Right lung (tissue), 5 donors: ENCODE results near the gene REC114. TPM values are rescaled to one million over a fixed set of nuclear protein-coding genes. Genes with fewer than 3 reads are reported as not detected.
"Not testable (repeated sequence)": the region's sequence is repeated elsewhere in the genome, so short reads cannot be mapped to it uniquely, and the experiment has no call there.

Experiments used
- DNase-seq, 2 donors: peaks; one replicate each; pipeline ENCODE4 v3.0.0-alpha.2; 2013
- polyA plus RNA-seq, 5 donors: library from polyadenylated mRNA; unstranded; fragments of 120-200 nt; gene quantifications; one replicate each; pipeline versions ENCODE4 v1.2.1 to v1.2.3, GENCODE V29; 2013; ENCODE audit warnings: inconsistent platforms in 1 of 5, low replicate concordance in 1 of 5; ENCODE audit not compliant: insufficient read length in 5 of 5, insufficient read depth in 1 of 5

Gene REC114
- polyA plus RNA-seq, 5 donors, result 0.13 TPM; not detected in 4

DNA sequence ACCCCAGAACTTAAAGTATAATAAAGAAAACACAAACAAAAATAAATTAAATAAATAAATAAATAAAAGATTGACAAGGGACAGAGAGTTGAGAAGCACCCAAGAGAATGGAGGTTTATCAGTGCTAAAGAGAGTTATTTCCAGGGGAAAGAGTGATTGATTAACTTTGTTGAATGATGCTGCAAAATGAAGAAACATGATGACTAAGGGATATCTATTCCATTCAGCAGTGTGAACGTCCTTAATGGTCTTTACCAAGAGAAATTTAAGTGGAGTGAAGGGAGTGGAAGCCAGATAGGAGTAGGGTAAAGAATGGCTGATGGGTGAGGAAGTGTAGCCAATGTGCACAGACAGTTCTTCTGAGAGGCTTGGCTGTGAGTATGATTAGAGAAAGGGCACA, 11.1 kb downstream of the REC114 start:
- DNase-seq, result no peak

DNA sequence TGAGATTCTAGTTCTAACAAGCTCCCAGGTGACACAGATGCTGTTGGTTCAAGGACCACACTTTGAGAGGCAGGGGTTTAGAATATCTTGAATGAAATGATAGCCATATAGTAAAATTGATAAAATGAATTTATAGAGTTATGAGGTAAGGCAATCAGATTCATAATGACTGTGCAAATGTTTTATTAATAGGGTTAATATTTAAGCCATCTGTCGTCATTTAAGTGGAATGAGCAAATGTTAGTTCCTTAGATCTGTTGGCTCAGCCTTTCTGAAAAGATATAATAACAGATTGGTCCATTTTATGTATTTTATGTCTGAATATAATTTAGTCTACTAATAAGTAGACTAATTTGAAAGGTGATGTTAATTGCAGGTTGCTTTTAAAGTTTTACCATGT, 12.9 kb downstream of the REC114 start:
- no peak for DNase-seq

DNA sequence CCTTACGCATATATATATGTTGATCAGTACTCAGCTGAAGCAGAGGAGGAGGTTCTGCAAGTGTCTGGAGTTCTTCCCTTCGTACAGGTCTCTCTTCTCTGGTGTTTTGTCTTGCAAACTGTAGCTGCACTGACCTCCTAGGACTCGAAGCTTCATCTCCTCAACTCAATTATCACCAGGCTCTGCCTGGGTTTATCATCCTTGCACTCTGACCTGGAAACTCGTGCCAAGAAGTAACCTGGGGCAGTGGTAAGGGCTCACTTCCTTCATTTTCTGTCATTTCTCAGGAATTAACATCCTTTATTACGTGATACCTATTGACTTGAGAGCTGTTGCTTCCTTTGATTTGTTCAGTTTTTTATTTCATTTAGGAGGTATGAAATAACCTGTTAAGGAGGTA, 14.4 kb downstream of the REC114 start:
- no peak for DNase-seq

GRCh38 chr15:73460662-73461061, 17.7 kb downstream of the REC114 start:
- no peak for DNase-seq

- no peak for DNase-seq
Observed at GRCh38 chr15:73464602-73465001, 21.6 kb downstream of the REC114 start.

GRCh38 chr15:73467758-73468157, 24.8 kb downstream of the REC114 start:
- no peak for DNase-seq

GRCh38 chr15:73474785-73475184, 31.8 kb downstream of the REC114 start:
- DNase-seq, result no peak

DNA sequence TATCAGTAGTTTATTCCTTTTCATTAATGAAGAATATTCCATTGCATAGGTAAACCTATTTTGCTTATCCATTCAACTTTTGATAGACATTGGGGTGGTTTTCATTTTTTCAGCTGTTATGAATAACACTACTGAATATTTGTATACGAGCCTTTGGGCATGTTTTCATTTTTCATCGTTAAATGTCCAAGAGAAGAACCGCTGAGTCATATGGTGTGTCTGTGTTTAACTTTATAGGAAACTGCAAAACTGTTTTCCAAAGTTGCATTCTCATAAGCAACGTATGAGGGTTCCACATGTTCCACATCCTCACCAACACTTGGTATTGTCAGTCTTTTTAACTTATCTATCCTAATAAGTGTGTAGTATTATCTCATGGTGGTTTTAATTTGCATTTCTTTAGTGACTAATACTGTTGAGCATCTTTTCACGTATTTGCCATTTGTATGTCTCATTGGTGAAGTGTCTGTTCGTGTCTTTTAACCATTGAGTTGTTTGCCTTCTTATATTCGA, 33.8 kb downstream of the REC114 start:
- DNase-seq, result no peak

DNA sequence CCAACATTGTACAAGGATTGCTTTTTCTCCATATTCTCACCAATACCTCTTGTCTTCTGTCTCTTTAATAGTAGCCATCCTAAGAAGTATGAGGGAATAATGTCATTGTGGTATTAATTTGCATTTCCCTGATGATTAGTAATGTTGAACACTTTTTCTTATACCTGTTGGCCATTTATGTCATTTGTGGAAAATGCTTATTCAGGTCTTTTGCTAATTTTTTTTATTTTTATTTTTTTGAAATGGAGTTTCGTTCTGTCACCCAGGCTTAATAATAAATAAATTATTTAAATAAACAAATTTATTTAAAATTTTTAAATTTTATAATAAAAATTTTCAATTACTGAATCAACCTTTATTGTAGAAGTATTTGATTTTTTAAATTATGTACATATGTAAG, 37.1 kb downstream of the REC114 start:
- no peak for DNase-seq

DNA sequence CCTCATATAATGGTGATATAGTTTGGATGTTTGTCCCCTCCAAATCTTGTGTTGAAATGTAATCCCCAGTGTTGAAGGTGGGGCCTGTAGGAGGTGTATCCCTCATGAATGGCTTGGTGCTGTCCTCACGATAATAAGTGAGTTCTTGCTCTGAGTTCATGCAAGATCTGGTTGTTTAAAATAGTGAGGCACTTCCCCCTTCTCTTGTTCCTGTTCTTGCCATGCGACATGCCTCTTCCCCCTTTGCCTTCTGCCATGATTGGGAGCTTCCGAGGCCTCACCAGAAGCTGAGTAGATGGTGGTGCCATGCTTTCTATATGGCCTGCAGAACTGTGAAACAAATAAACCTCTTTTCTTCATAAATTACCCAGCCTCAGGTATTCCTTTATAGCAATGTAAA, 39.2 kb downstream of the REC114 start:
- no peak for DNase-seq

- DNase-seq, result no peak
Observed at GRCh38 chr15:73483053-73483452, 40.1 kb downstream of the REC114 start.

- DNase-seq, result no peak
Observed at GRCh38 chr15:73485372-73485771, 42.4 kb downstream of the REC114 start.

- not testable (repeated sequence) for DNase-seq
Observed at GRCh38 chr15:73485885-73486284, 42.9 kb downstream of the REC114 start.

DNA sequence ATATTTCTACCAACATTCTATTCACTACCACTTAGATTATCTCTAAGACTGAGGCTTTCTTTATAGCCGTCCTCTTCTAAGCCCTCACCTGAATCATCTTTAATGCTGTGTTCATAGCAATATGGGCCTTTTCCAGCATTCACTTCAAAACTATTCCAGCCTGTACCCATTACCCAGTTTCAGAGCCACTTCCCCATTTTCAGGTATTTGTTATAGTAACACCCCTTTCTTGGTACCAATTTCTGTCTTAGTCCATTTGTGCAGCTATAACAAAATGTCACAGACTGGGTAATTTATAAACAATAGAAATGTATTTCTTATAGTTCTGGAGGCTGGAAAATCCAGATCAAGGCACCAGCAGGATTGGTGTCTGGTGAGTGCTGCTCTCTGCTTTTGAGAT, 45.7 kb downstream of the REC114 start:
- no peak for DNase-seq

DNA sequence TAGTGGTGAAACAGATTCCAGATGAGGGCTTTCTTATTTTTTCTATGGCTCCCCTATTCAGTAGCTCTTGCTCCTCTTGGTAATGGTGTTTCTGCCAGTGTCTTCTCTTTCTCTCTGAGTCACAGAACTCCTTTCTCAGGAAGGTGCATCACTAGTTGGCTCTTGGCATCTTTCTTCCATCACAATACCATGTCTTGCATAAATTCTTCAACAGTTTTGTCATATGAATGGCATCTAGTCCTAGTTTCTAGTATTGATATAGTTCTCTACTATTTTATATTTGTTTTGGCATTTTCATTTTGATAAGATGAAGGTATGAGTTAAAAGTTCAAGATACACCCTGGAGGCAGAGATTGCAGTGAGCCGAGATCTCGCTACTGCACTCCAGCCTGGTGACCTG, 51.0 kb downstream of the REC114 start:
- DNase-seq, result no peak

- no peak for DNase-seq
Observed at GRCh38 chr15:73495181-73495580, 52.2 kb downstream of the REC114 start.

DNA sequence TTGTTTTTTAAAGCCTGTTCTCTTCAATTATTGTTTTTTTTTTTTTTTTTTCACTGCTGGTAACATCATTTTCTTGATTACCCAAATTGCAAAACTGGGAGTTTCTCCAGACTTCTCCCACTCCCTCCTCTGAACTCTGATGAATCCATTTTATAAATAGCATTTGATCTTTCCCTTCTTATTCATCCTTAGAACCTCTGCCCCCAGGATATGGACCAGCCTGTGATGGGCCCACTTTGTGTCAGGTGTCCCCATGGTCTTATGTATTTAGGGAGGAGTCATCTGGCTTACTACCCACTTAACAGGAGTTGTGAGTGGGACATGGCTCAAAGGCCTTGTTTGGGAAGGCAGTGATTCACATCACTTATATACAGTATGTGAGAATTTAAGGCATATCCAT, 57.7 kb downstream of the REC114 start:
- DNase-seq, result no peak

DNA sequence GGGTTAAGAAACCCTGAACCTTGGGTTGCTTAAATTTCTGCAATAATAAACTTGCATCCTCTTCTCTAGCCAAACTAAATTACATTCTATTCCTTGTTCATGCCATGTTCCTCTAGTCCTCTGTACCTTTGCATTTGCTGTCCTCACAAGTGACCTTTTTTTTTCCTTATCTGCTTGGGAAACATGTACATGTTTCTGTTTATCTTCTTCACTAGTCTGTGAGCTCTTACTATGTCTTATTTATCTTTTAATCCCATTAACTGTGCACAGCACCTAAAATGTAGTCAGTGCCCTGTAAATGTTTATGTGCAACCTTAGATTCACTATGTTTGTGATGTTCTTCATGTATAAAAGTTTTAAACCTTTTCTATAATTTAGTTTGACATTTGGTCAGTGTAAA, 61.9 kb downstream of the REC114 start:
- DNase-seq, result no peak

DNA sequence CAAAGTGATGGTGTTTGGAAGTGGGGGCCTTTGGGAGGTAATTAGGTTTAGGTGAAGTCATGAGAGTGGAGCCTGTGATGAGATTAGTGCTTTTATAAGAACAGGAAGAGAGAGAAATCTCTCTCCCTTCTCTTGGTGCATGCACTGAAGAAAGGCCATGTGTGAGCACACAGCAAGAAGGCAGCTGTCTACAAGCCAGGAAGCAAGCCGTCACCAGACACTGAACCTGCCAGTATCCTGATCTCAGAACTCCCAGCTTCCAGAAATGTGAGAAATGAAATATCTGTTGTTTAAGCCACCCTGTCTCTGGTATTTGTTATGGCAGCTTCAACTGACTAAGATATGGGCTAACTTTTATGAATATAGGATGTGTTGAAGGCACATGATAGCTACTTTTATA, 72.6 kb downstream of the REC114 start:
- no peak for DNase-seq

- no peak for DNase-seq
Observed at GRCh38 chr15:73517566-73517965, 74.6 kb downstream of the REC114 start.

DNA sequence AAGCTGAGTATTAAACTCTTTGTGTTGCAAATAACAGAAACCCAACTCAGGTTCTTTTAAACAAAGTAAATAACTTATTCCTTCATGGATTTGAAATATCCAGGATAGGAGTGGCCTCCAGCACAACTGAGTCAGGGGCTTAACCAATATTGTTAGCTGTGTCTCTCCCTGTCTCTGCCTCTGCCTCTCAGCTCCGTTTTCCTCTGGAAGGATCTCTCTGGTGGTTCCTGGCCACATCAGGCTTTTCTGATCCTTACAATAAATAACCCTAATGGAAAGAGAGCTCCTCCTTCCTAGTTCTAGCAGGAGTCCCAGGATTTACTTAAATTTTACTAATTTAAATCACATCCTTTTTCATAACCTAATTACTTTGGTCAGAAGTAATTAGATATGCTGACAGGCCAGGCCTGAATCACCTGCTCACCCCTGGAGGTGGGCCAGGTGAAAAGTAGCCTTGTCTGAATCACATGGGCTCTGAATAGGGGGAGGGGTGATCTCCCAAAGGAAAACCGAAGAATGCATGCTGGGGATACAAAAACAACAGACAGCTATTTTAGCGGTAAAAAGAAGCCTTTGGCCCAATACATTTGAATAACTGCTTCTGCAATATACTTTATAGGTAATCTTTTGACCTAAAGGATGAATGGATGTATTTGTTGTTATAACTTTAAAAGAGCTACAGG, 75.4 kb downstream of the REC114 start:
- DNase-seq, result no peak

- no peak for DNase-seq
Observed at GRCh38 chr15:73518876-73519733, 76.1 kb downstream of the REC114 start.

DNA sequence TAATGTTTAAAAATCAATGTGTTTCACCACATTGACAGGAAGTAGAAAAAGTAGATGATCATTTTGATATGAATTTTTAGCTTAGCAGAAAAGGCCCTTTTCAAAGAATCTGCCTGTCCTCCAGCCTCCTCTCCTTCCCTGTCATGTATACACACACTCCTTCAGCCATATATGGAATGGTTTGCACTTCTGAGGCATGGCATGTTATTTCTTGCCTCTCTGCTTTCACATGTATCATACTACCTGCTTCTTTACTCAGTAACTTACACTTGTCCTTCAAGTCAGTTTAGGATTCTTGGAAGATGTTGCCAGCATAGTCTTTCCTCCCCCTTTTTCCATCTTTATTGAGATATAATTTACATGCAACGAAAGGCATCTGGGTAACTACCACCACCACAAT, 79.0 kb downstream of the REC114 start:
- no peak for DNase-seq
